SU-DHL-6 (cell line): Measurements from ENCODE around the gene PRR12.

Experiments used
- H2AFZ ChIP-seq: fragments of 200-600 bp; sonication (generic); 2 replicates; pipeline ENCODE4 v1.6.1; 2014; ENCODE audit warnings: low read depth, mild to moderate bottlenecking, moderate library complexity, mixed read lengths, antibody characterized with exemption, low read length; ENCODE audit not compliant: severe bottlenecking
- H3F3A ChIP-seq: fragments of 200-600 bp; shearing (Covaris generic); 2 replicates; pipeline ENCODE4 v1.6.0; 2016; ENCODE audit warnings: antibody characterized with exemption, mild to moderate bottlenecking; ENCODE audit not compliant: insufficient read depth
- H3K27ac ChIP-seq: fragments of 200-600 bp; sonication (generic); 2 replicates; pipeline ENCODE4 v1.5.1; 2016; ENCODE audit warnings: low read depth, mild to moderate bottlenecking, low read length, moderate library complexity, mixed read lengths
- H3K27me3 ChIP-seq: fragments of 200-600 bp; sonication (generic), shearing (Covaris generic); 2 replicates; pipeline ENCODE4 v1.6.0; 2014; ENCODE audit warnings: mild to moderate bottlenecking, low read length
- H3K36me3 ChIP-seq: fragments of 200-600 bp; sonication (generic); 2 replicates; pipeline ENCODE4 v1.6.1; 2014; ENCODE audit warnings: mild to moderate bottlenecking, low read length, mixed read lengths
- H3K4me2 ChIP-seq: fragments of 300-600, 200-600 bp; shearing (Covaris generic), sonication (generic); 2 replicates; pipeline ENCODE4 v1.6.0; 2014; ENCODE audit warnings: low read length, low read depth, mild to moderate bottlenecking; ENCODE audit not compliant: poor library complexity, severe bottlenecking
- H3K4me3 ChIP-seq: fragments of 200-600 bp; sonication (generic); 2 replicates; pipeline ENCODE4 v1.5.1; 2014; ENCODE audit warnings: antibody characterized with exemption, low read length, mild to moderate bottlenecking, mixed read lengths; ENCODE audit not compliant: insufficient read depth, poor library complexity, severe bottlenecking
- H3K79me2 ChIP-seq: fragments of 200-600 bp; sonication (generic); 2 replicates; pipeline ENCODE4 v1.6.1; 2014; ENCODE audit warnings: mild to moderate bottlenecking, low read length, moderate library complexity; ENCODE audit not compliant: insufficient read depth
- H3K9ac ChIP-seq: fragments of 200-600 bp; sonication (generic); 2 replicates; pipeline ENCODE4 v1.7.0; 2014; ENCODE audit warnings: mild to moderate bottlenecking, low read length
- H3K9me2 ChIP-seq: fragments of 200-600 bp; sonication (generic); replicated peaks from 2 replicates; pipeline ENCODE4 v1.6.1; 2014; ENCODE audit warnings: low read length; ENCODE audit not compliant: insufficient read depth
- H3K9me3 ChIP-seq: fragments of 200-600 bp; sonication (generic); 2 replicates; pipeline ENCODE4 v1.6.1; 2014; ENCODE audit warnings: low read length, mixed read lengths; ENCODE audit not compliant: insufficient read depth
- H4K20me1 ChIP-seq: fragments of 200-600 bp; sonication (generic); 2 replicates; pipeline ENCODE4 v1.6.1; 2014; ENCODE audit warnings: low read depth, mild to moderate bottlenecking, antibody characterized with exemption, low read length, moderate library complexity, mixed read lengths
- CTCF ChIP-seq: fragments of 200-600 bp; sonication (generic); IDR thresholded peaks from one replicate; pipeline ENCODE4 v1.5.1; 2017; ENCODE audit warnings: antibody characterized with exemption, mild to moderate bottlenecking, low read length, moderate library complexity; ENCODE audit not compliant: insufficient read depth, poor library complexity, severe bottlenecking
- EZH2phosphoT487 ChIP-seq: fragments of 200-600 bp; sonication (generic), shearing (Covaris generic); conservative IDR thresholded peaks from 2 replicates; pipeline ENCODE4 v1.6.1; 2018; ENCODE audit warnings: mild to moderate bottlenecking, antibody characterized with exemption, low read length, moderate library complexity, mixed read lengths

PRR12 gene

GRCh38 chr19:49666120-49666444 lies 75.1 kb downstream of the PRR12 start:
- Histone ChIP-seq H3K79me2 (peaks cover 44% of the 10 kb centered on the region), H3F3A (no peaks in the 10 kb centered on the region), H3K27me3 (no peaks in the 10 kb centered on the region), H2AFZ (no peak overlapping the region), H3K27ac (peak overlapping the region; percentile 90), H3K4me3 (peak overlapping the region; percentile 96), H3K4me2 (peak overlapping the region; percentile 96), H3K36me3 (no peaks in the 10 kb centered on the region), H3K9me3 (no peaks in the 10 kb centered on the region), H3K9me2 (no peaks in the 10 kb centered on the region), H3K9ac (peak overlapping the region; percentile 90), H4K20me1 (no peaks in the 10 kb centered on the region)
- TF ChIP-seq EZH2phosphoT487: no peak
- no peak for TF ChIP-seq CTCF

- peaks cover 7% of the 10 kb centered on the region; the same call in 1 of the 2 replicates for H3F3A ChIP-seq
- peak overlapping the region; percentile 90 for H3K9ac ChIP-seq
- no peaks in the 10 kb centered on the region for H4K20me1 ChIP-seq
- TF ChIP-seq EZH2phosphoT487: no peak
- no peak for TF ChIP-seq CTCF
- H3K27me3 ChIP-seq: no peaks in the 10 kb centered on the region
- no peaks in the 10 kb centered on the region for H3K9me3 ChIP-seq
- H3K4me2 ChIP-seq: peak overlapping the region; percentile 96
- no peak overlapping the region for H3K27ac ChIP-seq
- H3K4me3 ChIP-seq: peak overlapping the region; percentile 27
- H3K9me2 ChIP-seq: no peaks in the 10 kb centered on the region
- H3K36me3 ChIP-seq: no peaks in the 10 kb centered on the region
- H2AFZ ChIP-seq: no peak overlapping the region
- H3K79me2 ChIP-seq: peaks cover 44% of the 10 kb centered on the region
Measured at GRCh38 chr19:49667473-49667872, 76.5 kb downstream of the PRR12 start.

- Histone ChIP-seq H3K36me3 (no peaks in the 10 kb centered on the region), H4K20me1 (no peaks in the 10 kb centered on the region), H3K4me2 (no peak overlapping the region), H3F3A (peaks cover 14% of the 10 kb centered on the region), H3K4me3 (no peak overlapping the region), H2AFZ (no peak overlapping the region), H3K9me3 (no peaks in the 10 kb centered on the region), H3K9ac (no peak overlapping the region), H3K79me2 (peaks cover 30% of the 10 kb centered on the region), H3K27ac (no peak overlapping the region), H3K9me2 (no peaks in the 10 kb centered on the region), H3K27me3 (no peaks in the 10 kb centered on the region)
- TF ChIP-seq EZH2phosphoT487 (no peak), CTCF (no peak)
Measured at GRCh38 chr19:49669516-49669915, 78.5 kb downstream of the PRR12 start.
